Nephron progenitor cell (in vitro differentiated cells): ENCODE data around the gene RASA2.

Experiments
- DNase-seq: peaks from one replicate; pipeline ENCODE4 v3.0.0; 2021
- H3K27ac Mint-ChIP-seq: 2 replicates; pipeline ENCODE4 v1.8.0; 2021; ENCODE audit warnings: mild to moderate bottlenecking, moderate library complexity, mixed read lengths
- H3K27me3 Mint-ChIP-seq: 2 replicates; pipeline ENCODE4 v1.8.0; 2021; ENCODE audit warnings: mild to moderate bottlenecking, low read depth, mixed read lengths; ENCODE audit not compliant: poor library complexity
- H3K36me3 Mint-ChIP-seq: 2 replicates; pipeline ENCODE4 v1.8.0; 2021; ENCODE audit warnings: low read depth, mixed read lengths
- H3K4me1 Mint-ChIP-seq: 2 replicates; pipeline ENCODE4 v1.8.0; 2021; ENCODE audit warnings: mixed read lengths
- H3K4me3 Mint-ChIP-seq: 2 replicates; pipeline ENCODE4 v1.8.0; 2021; ENCODE audit warnings: mild to moderate bottlenecking, moderate library complexity, mixed read lengths
- H3K9me3 Mint-ChIP-seq: 2 replicates; pipeline ENCODE4 v1.8.0; 2021; ENCODE audit warnings: mild to moderate bottlenecking, moderate library complexity, mixed read lengths
- TF ChIP-seq, protein P1 (sequence below): fragments of 200-600 bp; sonication (generic); IDR thresholded peaks from 2 replicates; pipeline ENCODE4 v1.5.0; 2021; ENCODE audit warnings: antibody characterized with exemption

Gene RASA2

DNA sequence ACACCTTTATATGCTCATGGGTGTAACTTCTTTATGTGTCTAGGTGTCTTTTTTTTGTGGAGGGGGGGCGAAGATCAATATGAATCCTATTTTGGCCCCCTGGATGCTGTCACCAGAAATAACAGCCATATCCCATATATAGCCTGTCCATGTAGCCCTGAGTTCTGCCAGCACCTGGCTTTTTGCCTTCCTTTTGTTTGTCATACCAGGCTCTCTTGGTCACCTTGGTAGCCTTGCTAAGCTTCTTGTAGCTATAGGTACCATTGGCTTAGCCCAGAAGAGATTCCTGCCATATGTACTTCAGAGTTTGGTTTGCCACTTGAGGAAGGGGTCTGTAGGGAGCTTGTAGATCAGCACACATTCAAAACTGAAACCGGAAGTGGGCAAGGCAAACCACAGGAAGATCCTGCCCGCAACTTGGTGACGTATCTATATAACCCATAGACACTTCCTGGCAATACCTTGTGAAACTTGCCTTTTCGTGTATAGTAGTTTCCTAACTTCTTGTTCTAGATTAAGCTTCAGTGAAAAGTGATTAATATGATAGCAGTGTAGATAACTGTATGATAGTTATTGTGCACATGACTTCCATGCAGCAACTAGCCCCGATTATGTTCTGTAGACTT lies 11.9 kb downstream of the RASA2 start:
- no peaks in the 10 kb centered on the region for H3K4me1 Mint-ChIP-seq
- no peak for DNase-seq
- H3K4me3 Mint-ChIP-seq: no peak overlapping the region
- peaks cover 42% of the 10 kb centered on the region for H3K36me3 Mint-ChIP-seq
- TF ChIP-seq, protein P1, sequence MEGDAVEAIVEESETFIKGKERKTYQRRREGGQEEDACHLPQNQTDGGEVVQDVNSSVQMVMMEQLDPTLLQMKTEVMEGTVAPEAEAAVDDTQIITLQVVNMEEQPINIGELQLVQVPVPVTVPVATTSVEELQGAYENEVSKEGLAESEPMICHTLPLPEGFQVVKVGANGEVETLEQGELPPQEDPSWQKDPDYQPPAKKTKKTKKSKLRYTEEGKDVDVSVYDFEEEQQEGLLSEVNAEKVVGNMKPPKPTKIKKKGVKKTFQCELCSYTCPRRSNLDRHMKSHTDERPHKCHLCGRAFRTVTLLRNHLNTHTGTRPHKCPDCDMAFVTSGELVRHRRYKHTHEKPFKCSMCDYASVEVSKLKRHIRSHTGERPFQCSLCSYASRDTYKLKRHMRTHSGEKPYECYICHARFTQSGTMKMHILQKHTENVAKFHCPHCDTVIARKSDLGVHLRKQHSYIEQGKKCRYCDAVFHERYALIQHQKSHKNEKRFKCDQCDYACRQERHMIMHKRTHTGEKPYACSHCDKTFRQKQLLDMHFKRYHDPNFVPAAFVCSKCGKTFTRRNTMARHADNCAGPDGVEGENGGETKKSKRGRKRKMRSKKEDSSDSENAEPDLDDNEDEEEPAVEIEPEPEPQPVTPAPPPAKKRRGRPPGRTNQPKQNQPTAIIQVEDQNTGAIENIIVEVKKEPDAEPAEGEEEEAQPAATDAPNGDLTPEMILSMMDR: no peak
- H3K27me3 Mint-ChIP-seq: no peaks in the 10 kb centered on the region
- no peak overlapping the region for H3K27ac Mint-ChIP-seq
- H3K9me3 Mint-ChIP-seq: peaks cover 8% of the 10 kb centered on the region

- Mint-ChIP-seq H3K9me3 (peaks cover 8% of the 10 kb centered on the region), H3K4me1 (no peaks in the 10 kb centered on the region), H3K4me3 (no peak overlapping the region), H3K36me3 (peaks cover 42% of the 10 kb centered on the region), H3K27me3 (no peaks in the 10 kb centered on the region), H3K27ac (no peak overlapping the region)
- TF ChIP-seq, protein P1: no peak
- no peak for DNase-seq
Observed at GRCh38 chr3:141499284-141499683, 12.5 kb downstream of the RASA2 start.

DNA sequence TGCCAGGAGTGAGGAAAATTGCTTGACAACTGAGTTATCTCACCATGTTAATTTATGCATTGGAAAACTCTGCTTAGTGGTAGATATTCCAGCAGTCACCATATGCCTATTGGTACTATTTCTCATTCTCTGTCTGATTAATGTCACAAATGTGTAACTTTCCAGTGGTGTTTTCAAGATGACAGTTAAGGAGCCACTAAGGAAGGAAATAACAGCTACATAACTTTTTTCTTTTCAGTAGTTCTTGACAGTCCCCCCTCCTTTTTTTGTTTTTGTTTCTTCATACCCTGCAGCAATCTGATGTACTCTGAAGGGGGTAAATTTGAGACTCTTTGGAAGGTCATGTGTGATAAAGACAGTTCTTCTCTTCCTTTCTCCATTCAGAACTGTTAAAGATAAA lies 13.1 kb downstream of the RASA2 start:
- no peak overlapping the region for H3K27ac Mint-ChIP-seq
- H3K9me3 Mint-ChIP-seq: peaks cover 8% of the 10 kb centered on the region
- DNase-seq: no peak
- H3K27me3 Mint-ChIP-seq: no peaks in the 10 kb centered on the region
- TF ChIP-seq, protein P1: no peak
- H3K4me3 Mint-ChIP-seq: no peak overlapping the region
- peaks cover 37% of the 10 kb centered on the region for H3K36me3 Mint-ChIP-seq
- H3K4me1 Mint-ChIP-seq: no peaks in the 10 kb centered on the region

GRCh38 chr3:141500397-141500796 lies 13.6 kb downstream of the RASA2 start:
- Mint-ChIP-seq H3K27me3 (no peaks in the 10 kb centered on the region), H3K4me1 (no peaks in the 10 kb centered on the region), H3K9me3 (peaks cover 6% of the 10 kb centered on the region), H3K36me3 (peaks cover 33% of the 10 kb centered on the region), H3K27ac (no peak overlapping the region), H3K4me3 (no peak overlapping the region)
- TF ChIP-seq, protein P1: no peak
- no peak for DNase-seq

DNA sequence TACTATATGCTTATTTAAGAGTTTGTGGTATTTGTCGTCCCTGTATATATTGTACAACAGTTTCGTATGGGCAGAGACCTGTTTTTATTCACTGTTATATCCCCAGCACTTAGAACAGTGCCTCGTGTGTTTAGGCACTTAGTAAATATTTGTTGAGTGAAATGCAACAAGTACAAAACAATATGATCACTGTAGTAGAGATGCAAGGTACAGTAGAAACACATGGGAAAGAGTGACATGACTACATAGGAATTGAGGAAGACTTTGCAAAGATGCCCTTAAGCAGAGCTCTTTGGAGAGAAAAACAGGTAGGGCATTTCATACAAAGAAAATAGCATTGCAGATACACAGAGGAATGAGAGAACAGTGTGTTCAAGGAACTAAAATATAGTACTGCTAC lies 18.3 kb downstream of the RASA2 start:
- H3K9me3 Mint-ChIP-seq: no peaks in the 10 kb centered on the region
- H3K4me1 Mint-ChIP-seq: no peaks in the 10 kb centered on the region
- TF ChIP-seq, protein P1: no peak
- H3K27ac Mint-ChIP-seq: no peak overlapping the region
- H3K4me3 Mint-ChIP-seq: no peak overlapping the region
- no peaks in the 10 kb centered on the region for H3K27me3 Mint-ChIP-seq
- no peak for DNase-seq
- H3K36me3 Mint-ChIP-seq: peaks cover 13% of the 10 kb centered on the region

- Mint-ChIP-seq H3K27me3 (no peaks in the 10 kb centered on the region), H3K9me3 (no peaks in the 10 kb centered on the region), H3K27ac (no peak overlapping the region), H3K4me3 (no peak overlapping the region), H3K36me3 (peaks cover 19% of the 10 kb centered on the region), H3K4me1 (no peaks in the 10 kb centered on the region)
- DNase-seq: no peak
- TF ChIP-seq, protein P1: no peak
Observed at GRCh38 chr3:141506071-141506470, 19.2 kb downstream of the RASA2 start.
